GM12892 (cell line): ENCODE data around the gene PHACTR3.

ENCODE experiments used
- DNase-seq: peaks from one replicate; pipeline ENCODE4 v3.0.0; 2011; ENCODE audit not compliant: insufficient read length
- FAIRE-seq: peaks from 2 replicates; lab custom pipeline; 2011; peaks lifted over from hg19 to GRCh38; lab: Jason Lieb, UNC
- POLR2A ChIP-seq: IDR thresholded peaks from 2 replicates; pipeline ENCODE4 v1.6.1; 2011; ENCODE audit warnings: low read depth, low read length, control low read depth
- POLR2AphosphoS5 ChIP-seq: IDR thresholded peaks from 2 replicates; pipeline ENCODE4 v1.6.1; 2011; ENCODE audit warnings: low read depth, low read length, control low read depth
- TAF1 ChIP-seq: IDR thresholded peaks from 2 replicates; pipeline ENCODE4 v1.6.1; 2011; ENCODE audit warnings: low read depth, mild to moderate bottlenecking, control low read depth, low read length, borderline replicate concordance

Gene PHACTR3

DNA sequence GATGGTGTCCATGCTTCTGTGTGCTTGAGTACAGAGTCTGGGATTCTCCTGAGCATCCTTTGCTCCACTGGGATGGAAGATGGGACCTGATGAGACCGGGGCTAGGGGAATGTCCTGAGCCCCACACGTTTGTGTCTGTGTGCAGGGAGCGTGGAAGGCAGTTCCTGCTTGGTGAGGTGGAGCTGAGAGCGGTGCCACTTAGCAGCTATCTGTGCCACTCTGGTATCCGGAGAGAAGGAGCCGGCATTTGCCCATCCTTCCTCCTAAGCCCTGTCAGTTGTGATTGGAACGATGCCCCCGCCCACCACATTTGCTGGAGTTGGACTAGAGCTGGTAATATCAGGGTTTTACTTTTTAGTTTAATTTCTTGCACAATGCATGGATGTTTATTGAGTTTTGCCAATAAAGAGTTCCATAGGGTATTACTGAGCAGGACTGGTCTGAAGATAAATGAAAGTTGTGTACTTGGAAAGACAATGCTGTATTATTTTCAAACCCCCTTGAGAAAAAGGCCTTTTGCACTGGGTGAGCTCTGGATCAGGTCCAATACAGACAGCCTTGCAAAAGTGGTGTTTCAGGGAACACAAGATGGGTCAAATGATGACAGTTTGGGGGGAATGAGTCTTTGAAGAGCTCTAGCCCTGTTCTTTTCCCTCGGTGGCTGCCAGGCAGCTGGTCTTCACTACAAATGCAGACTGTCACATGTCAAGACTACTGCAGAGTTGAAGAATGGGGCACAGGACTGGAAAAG is 198.3 kb downstream of the PHACTR3 start:
- FAIRE-seq, result no peak
- DNase-seq, result no peak
- TF ChIP-seq POLR2AphosphoS5, result no peak
- TF ChIP-seq POLR2A, result no peak
- TF ChIP-seq TAF1, result no peak

DNA sequence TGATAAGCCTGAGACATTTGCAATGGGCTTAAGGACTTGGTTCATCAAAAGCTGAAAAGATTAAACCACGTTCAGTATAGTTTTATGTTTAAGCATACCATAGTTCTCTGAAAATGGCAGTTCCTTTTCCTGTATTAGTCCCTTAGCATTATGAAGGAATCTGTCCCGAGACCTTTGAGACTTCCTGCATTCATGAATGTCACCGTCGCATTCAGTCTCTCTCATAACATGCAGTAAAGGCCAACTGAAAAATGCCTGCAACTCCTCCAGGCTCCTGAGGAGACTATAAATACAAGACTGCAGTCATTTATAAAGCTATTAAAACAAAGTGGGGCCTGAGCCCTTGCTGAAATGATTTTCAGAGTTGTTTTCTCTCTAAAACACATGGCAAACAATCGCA is 200.0 kb downstream of the PHACTR3 start:
- TF ChIP-seq POLR2AphosphoS5 (no peak), TAF1 (no peak), POLR2A (no peak)
- no peak for FAIRE-seq

DNA sequence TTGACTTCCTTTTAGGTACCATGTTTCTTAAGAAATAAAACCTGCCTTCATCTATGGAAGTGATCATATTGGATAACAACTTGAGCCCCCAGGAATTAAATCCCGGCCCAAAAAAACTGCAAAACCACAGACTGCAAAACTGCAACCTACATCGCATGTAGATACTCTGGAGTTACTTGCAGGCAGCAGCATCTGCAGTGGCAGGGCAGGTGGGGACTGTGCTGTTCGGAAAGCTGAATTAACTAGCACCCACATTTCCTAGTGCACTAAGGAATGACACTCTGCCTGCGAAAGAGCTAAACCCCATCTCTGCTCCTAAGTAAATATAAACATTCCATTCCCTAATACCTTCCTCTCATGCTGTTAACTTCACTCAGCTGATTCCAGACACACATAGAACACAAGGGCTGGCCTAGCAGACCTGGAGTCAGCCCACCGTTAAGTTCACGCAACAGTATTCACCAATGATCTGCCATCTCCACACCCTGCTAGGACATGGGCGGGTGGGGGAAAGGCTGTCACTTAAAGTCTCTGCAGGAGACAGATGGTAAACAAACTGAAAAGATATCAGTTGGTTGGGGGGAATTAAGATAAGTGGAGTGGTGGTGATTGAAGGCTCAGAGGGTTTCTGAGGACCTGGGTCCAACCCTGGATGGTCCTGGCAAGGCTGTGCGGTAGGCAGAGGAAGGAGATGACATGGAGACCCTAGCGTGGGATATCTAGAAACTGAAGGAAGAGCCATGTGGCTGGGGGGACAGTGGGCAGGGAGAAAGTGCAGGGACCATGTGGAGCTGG is 200.7 kb downstream of the PHACTR3 start:
- no peak for TF ChIP-seq POLR2AphosphoS5
- no peak for TF ChIP-seq TAF1
- TF ChIP-seq POLR2A, result no peak
- DNase-seq, result no peak
- FAIRE-seq, result no peak

More for the DNA sequence above, 200.0 kb downstream of the PHACTR3 start:
- DNase-seq, result no peak

DNA sequence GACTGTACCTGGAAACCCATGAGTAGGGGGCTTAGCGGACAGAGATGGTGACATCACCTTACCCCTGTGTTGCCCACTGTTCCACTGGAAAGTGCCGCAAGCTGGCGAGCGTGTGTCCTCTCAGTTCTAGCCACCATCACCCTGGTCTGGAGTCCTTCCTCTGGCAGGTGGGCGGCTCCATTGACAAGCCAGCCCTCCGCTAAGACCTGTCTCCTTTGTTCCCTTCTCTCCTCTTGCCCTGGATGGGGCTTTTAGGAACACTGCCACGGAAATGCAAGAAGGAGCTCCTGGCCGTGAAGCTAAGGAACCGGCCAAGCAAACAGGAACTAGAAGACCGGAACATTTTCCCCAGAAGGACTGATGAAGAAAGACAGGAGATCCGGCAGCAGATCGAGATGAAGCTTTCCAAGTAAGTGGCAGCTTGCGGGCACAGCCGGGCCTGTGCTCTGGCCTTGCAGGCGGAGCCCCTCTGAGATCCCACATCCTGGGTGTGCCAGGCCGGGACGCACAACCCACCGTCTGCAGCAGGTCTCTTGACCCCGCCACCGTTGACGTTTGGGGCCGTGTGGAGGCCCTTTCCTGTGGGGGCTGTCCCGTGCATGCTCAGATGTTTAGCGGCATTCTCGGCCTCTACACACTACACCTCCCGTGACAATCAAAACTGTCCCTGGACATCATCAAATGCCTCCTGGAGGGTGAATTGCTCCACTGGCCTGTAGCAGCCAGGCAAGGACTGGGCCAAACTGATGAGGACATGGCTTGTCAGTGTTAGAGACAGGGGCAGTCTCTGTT is 201.6 kb downstream of the PHACTR3 start:
- no peak for DNase-seq
- no peak for FAIRE-seq

DNA sequence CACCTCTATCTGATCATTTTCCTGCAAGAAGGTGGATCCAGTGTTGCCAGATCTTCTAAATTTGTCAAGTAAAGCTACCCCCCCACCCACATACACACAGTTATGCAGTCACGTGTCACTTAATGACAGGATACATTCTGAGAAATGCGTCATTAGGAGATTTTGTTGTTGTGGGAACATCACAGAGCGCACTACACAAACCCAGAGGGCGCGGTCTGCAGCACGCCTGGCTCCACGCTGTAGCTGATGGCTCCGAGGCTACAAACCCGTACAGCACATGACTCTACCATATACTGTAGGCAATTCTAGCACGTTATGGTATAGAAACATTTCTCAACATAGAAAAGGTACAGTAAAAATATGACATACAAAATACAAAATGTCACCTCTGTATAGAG is 202.2 kb downstream of the PHACTR3 start:
- TF ChIP-seq TAF1 (no peak), POLR2AphosphoS5 (no peak)
- no peak for FAIRE-seq
- no peak for DNase-seq

More for the DNA sequence above, 201.6 kb downstream of the PHACTR3 start:
- TF ChIP-seq POLR2A, result no peak
- no peak for TF ChIP-seq TAF1
- TF ChIP-seq POLR2AphosphoS5, result no peak

DNA sequence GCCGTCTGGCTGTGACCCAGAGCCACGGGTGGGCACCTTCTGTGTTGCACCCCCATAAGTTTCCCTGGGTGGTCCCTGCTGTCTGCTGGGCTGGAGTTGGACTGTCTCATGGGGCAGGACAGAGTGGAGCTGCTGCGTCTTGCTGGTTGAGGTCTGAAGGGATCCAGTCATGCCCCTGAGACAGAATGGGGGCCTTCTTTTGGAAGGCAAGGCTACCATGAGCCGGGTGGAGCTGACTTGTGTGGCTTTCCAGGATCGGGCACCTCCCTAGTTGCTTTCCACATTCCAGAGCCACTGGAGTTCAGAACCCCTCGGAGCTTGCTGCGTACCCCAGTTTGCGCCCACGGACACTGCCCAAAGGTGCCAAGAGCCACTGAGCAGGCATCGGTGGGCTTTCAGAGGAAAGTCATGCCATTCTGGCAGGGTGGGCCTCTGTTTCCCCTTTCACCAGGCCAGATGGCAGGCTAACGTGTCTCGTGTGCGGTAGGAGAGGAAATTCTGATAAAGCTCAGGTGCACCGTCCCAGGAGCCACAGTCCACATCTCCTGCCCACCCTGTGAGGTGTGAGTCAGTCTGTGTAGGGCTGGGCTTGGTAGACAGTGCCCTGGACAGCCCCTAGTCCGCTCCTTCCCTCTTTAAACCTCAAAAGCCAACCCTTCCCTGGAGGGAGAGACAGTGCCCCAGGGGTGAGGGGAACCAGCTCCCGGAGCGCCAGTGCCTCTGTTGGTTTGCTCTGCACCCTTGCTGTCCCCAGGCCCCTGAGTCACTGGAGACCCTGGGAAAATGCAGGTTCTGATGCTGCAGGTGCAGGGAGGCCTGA is 203.8 kb downstream of the PHACTR3 start:
- TF ChIP-seq POLR2AphosphoS5 (no peak), POLR2A (no peak), TAF1 (no peak)
- DNase-seq (no peak), FAIRE-seq (no peak)

DNA sequence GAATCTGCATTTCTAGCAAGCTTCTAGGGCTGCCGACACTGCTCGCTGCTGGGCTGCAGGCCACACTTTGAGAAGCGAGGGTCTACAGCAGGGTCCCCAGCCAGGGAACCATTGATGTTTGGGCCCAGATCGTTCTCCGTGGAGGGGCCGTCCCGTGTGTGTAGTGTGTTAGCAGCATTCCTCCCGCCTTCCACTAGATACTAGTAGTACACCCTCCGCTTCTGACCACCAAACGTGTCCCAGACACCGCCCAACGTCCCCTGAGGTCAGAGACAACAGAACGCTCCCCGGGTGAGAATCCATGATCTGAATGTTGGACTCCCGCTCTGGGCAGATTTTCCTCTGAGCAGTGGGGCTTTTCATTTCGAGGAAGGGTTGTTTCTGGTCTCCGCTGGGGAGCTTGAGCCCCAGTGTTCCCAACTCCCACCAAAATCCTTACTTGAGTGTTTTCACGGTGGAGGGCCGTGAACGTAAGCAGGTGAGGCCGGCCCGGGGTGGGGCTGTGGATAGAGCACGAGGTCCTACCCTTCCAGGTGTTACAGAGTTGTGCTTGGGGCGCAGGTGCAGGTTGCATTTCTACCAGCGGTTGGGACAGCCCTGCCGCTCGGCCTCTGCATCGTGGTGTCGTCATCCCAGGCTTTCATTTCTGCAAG is 204.5 kb downstream of the PHACTR3 start:
- TF ChIP-seq TAF1 (no peak), POLR2A (no peak), POLR2AphosphoS5 (no peak)
- no peak for FAIRE-seq
- DNase-seq, result no peak

DNA sequence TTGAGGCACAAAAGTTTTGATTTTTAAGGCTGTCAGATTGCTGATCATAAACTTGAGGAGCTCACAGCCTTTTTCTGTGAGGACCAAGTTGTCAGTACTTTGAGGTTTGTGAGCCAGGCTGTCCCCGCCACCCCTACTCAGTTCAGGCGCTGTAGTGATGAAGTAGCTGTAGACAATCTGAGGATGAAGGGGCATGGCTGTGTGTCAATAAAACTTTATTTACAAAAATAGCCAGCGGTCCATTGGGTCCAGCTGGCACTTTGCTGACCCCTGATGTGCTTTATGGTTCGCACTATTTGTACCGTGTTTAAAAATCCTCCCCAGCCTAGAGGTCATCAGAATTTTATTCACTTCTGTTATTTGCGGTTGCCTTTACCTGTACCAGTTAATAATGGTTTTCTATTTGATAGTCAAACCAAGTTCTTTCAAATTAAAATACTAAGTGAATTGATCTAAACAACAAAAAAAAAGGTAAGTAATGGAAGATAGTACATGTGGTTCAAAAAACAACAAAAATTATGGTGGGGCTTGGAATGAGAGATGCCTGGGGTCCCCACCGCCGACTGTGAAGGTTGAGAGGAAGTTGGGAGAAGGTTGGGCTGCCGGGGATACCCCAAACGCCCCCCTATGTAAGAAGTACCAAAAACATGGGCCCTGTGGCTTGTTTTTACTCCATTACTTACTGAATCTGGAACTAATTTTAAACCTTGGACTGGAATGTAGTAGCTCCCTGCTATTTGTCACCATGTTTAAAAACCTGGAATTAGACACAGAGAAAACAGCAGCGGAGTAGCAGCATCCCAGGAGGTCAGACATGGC is 205.5 kb downstream of the PHACTR3 start:
- FAIRE-seq (no peak), DNase-seq (no peak)
- TF ChIP-seq POLR2A (no peak), POLR2AphosphoS5 (no peak), TAF1 (no peak)

DNA sequence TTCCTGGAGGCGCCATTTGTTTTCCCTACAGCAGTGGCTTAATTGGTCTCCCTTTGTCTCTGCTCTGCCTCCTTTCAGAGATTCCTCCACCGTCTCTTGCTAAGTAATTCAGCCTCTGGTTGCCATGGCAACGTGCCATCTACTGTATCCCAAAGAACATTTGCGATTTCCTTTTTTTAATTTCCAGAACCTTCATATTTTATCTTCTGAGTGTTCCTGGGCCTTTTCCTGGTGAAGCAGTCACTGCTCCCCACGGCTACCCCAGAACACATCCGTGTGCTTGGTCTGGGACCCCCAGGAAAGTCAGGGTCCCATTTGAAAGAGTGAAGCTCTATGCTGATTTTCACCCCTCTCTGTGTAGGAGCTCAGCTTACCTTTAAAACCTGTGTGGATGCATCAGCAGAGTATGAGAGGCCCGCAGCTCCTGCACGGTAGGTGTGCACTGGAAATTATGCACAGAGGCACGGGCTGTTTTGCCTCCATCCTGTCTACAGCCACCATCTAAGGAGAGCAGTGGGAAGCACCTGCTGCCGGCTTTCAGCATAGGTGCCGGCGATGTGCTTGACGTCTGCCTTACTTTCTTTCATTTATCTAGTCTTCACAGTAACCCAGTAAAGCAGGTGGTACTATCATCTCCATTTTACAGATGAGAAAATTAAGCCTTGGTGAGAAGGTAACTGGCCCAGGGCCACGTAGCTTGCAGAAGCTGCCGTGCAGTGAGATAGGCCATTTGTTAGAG is 206.3 kb downstream of the PHACTR3 start:
- DNase-seq (no peak), FAIRE-seq (no peak)
- TF ChIP-seq POLR2A, result no peak
- no peak for TF ChIP-seq TAF1
- TF ChIP-seq POLR2AphosphoS5, result no peak
